HEK293T (cell line): ENCODE measurements around the gene ASTN2.

Experiments
- ARNT ChIP-seq: fragments of 450-650 bp; IDR thresholded peaks from 2 replicates; pipeline ENCODE4 v1.6.1; 2017; ENCODE audit warnings: mild to moderate bottlenecking
- BHLHE40 ChIP-seq: fragments of 450-650 bp; IDR thresholded peaks from 2 replicates; pipeline ENCODE4 v1.6.1; 2016; ENCODE audit warnings: mild to moderate bottlenecking, moderate library complexity, borderline replicate concordance

GRCh38 chr9:116870566-116870965 lies 544.3 kb downstream of the ASTN2 start:
- TF ChIP-seq ARNT (no peak), BHLHE40 (no peak)
